Breast epithelium (tissue), 3 donors: ENCODE data around the gene ZDHHC24.

Experiments used
- CTCF ChIP-seq, 3 donors: fragments of 450-650 bp; IDR thresholded peaks; one replicate each; pipeline ENCODE4 v1.5.1; 2016 to 2017; ENCODE audit warnings: antibody characterized with exemption in 3 of 3, mild to moderate bottlenecking in 3 of 3, moderate library complexity in 3 of 3
- POLR2AphosphoS5 ChIP-seq, 3 donors: sonication (generic); formaldehyde crosslinking; IDR thresholded peaks; one replicate each; pipeline ENCODE4 v1.6.1; 2017; ENCODE audit warnings: antibody characterized with exemption in 3 of 3

GRCh38 chr11:66476841-66477251 is 69.0 kb downstream of the ZDHHC24 start:
- TF ChIP-seq POLR2AphosphoS5 (IDR thresholded peaks at IDR 0.05), result no peak
- TF ChIP-seq CTCF (IDR thresholded peaks at IDR 0.05), result no peak
